OCI-LY7 (cell line): ENCODE measurements around the gene PODXL2.

Experiments
- EZH2phosphoT487 ChIP-seq: fragments of 200-600 bp; sonication (generic); IDR thresholded peaks from 2 replicates; pipeline ENCODE4 v1.6.1; 2018; ENCODE audit warnings: low read depth, borderline replicate concordance, mild to moderate bottlenecking, mixed run types, antibody characterized with exemption, low read length, moderate library complexity, mixed read lengths
- TF ChIP-seq, protein P1 (sequence below): fragments of 200-600 bp; sonication (generic); conservative IDR thresholded peaks from 2 replicates; pipeline ENCODE4 v1.5.1; 2014; ENCODE audit warnings: mild to moderate bottlenecking, antibody characterized with exemption, low read length, moderate library complexity, mixed read lengths

DNA sequence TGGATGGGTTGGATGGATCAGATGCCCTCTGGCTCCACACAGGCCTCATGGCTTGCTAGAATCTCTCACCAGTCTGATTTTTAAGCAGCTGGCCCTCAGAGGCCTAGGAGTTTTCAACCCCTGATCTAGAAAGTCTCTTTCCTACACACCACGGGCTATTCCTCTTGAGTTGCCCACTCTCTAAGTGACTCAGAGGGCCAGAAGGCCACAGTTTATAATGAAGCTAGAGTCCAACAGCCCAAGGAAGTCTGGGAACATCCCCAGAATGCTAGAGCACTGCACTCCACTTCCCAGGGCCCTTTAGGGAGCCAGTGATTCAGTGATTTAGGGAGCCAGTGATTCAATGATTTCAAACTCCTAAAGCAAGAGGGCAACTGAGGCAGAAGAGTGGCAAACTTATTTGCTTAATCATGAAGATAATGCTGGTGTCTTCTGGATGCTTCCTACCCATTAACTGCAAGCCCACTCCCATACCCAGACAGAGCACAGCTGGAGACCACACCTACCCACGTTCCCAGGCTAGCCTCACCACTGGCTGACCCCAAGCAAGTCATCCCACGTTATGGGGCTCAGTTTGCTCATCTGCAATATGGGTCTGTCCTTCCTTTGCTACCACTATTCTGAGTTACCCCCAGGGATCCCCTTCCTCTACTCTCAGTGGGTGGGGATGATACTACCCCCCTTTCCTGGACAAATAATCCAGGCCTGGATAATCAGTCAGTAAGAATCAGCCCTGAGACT, 80.5 kb downstream of the PODXL2 start:
- TF ChIP-seq, protein P1, sequence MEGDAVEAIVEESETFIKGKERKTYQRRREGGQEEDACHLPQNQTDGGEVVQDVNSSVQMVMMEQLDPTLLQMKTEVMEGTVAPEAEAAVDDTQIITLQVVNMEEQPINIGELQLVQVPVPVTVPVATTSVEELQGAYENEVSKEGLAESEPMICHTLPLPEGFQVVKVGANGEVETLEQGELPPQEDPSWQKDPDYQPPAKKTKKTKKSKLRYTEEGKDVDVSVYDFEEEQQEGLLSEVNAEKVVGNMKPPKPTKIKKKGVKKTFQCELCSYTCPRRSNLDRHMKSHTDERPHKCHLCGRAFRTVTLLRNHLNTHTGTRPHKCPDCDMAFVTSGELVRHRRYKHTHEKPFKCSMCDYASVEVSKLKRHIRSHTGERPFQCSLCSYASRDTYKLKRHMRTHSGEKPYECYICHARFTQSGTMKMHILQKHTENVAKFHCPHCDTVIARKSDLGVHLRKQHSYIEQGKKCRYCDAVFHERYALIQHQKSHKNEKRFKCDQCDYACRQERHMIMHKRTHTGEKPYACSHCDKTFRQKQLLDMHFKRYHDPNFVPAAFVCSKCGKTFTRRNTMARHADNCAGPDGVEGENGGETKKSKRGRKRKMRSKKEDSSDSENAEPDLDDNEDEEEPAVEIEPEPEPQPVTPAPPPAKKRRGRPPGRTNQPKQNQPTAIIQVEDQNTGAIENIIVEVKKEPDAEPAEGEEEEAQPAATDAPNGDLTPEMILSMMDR = no peak
- TF ChIP-seq EZH2phosphoT487 = no peak
